NCI-H2171 treated with DMSO at 0.1 percent for 48 hours (cell line): Measurements from ENCODE around the gene BCAR3.

ENCODE experiments used
- DNase-seq: peaks from one replicate; lab custom pipeline; 2025; lab: John Stamatoyannopoulos, UW

BCAR3 gene

GRCh38 chr1:93542398-93542797 lies 139.2 kb downstream of the BCAR3 start:
- no peak for DNase-seq

- no peak for DNase-seq
These were observed 140.6 kb downstream of the BCAR3 start for GRCh38 chr1:93541045-93541444.

- DNase-seq = no peak
These were observed 143.7 kb downstream of the BCAR3 start for GRCh38 chr1:93537924-93538323.

GRCh38 chr1:93537396-93537795 lies 144.2 kb downstream of the BCAR3 start:
- DNase-seq = no peak

- no peak for DNase-seq
These were observed 148.0 kb downstream of the BCAR3 start for GRCh38 chr1:93533677-93534076.

GRCh38 chr1:93532780-93533378 lies 148.8 kb downstream of the BCAR3 start:
- no peak for DNase-seq

GRCh38 chr1:93531193-93531592 lies 150.4 kb downstream of the BCAR3 start:
- no peak for DNase-seq

- no peak for DNase-seq
These were observed 153.2 kb downstream of the BCAR3 start for GRCh38 chr1:93528412-93528811.

- DNase-seq = no peak
These were observed 155.2 kb downstream of the BCAR3 start for GRCh38 chr1:93526431-93526830.

GRCh38 chr1:93525431-93525830 lies 156.2 kb downstream of the BCAR3 start:
- DNase-seq = no peak

- DNase-seq = no peak
These were observed 158.9 kb downstream of the BCAR3 start for GRCh38 chr1:93522721-93523120.

- DNase-seq = no peak
These were observed 160.0 kb downstream of the BCAR3 start for GRCh38 chr1:93521618-93522017.

- DNase-seq = no peak
These were observed 162.3 kb downstream of the BCAR3 start for GRCh38 chr1:93519199-93519829.

- no peak for DNase-seq
These were observed 163.1 kb downstream of the BCAR3 start for GRCh38 chr1:93518516-93518915.

GRCh38 chr1:93516164-93516563 lies 165.5 kb downstream of the BCAR3 start:
- no peak for DNase-seq
